Left ventricle myocardium inferior (tissue), 1 donor: Measurements from ENCODE around the gene FIGNL2. TPM values are rescaled to one million over a fixed set of nuclear protein-coding genes. Genes with fewer than 3 reads are reported as not detected.

ENCODE experiments used
- DNase-seq: peaks from one replicate; pipeline ENCODE4 v3.0.0-alpha.2; 2020
- H3K27ac ChIP-seq: fragments of 200-600 bp; replicated peaks from 2 replicates; pipeline ENCODE4 v1.8.0; 2021
- H3K27me3 ChIP-seq: fragments of 200-600 bp; 2 replicates; pipeline ENCODE4 v1.8.0; 2021; ENCODE audit warnings: low read depth
- H3K36me3 ChIP-seq: fragments of 200-600 bp; 2 replicates; pipeline ENCODE4 v1.8.0; 2021
- H3K4me1 ChIP-seq: fragments of 200-600 bp; 2 replicates; pipeline ENCODE4 v1.8.0; 2021
- H3K4me3 ChIP-seq: fragments of 200-600 bp; 2 replicates; pipeline ENCODE4 v1.8.0; 2021; ENCODE audit warnings: mild to moderate bottlenecking, moderate library complexity
- H3K9me3 ChIP-seq: fragments of 200-600 bp; replicated peaks from 2 replicates; pipeline ENCODE4 v1.8.0; 2021
- CTCF ChIP-seq: fragments of 200-600 bp; IDR thresholded peaks from 2 replicates; pipeline ENCODE4 v1.8.0; 2021; ENCODE audit warnings: antibody characterized with exemption, mild to moderate bottlenecking, borderline replicate concordance
- intact Hi-C: fragments of 100-400 bp; cut with micrococcal nuclease; formaldehyde crosslinking; loops from one replicate; pipeline ENCODE4 v1.11.0; 2022
- long read RNA-seq: library from polyadenylated mRNA; unstranded; transcript quantifications from one replicate; pipeline ENCODE4 v2.0.0, GENCODE V29; 2021
- total RNA-seq: library from RNA; stranded (reverse); fragmentation: NEBNext Ultra II Directional; extraction: Animal tissue kit (Norgen Biotek cat#: 25700); gene quantifications from one replicate; pipeline ENCODE4 v1.2.1, GENCODE V29; 2021
- donor health status: DM: no; HTN: yes; CAD: no; lungs with severe emphysema.

FIGNL2 gene
- total RNA-seq = 0.30 TPM
- long read RNA-seq, partial matches to known transcripts = 0 of 2 reads
- long read RNA-seq, other reads (novel, unspliced or antisense) = 2 of 2 reads

DNA sequence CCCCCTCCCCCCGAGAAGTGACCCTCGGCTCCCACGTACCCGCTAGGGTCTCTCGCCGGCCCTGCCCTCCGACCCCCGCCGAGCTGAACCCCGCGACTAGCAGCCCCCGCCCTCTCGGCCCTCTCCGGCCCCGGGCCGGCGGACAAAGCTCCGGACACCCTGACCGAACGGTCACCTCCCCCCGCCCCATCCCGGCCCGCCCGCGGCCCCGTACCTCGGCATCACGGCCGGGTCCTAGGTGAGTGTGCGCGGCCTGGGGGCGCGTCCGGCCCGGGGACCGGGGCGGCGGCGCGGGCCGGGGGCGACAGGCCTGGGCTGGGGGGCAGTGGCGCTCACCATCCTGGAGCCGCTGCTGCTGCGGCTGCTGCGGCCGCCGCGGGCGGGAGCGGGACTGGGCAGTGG lies at the start of gene FIGNL2:
TSS of gene FIGNL2 (minus strand) at position 393 of the 402 bp plus-strand sequence. CDS start 26,305 bp downstream, outside the sequence.
- peak within 1 kb of the TSS; percentile 75 for H3K4me3 ChIP-seq
- no peaks in the 10 kb centered on the region for H3K36me3 ChIP-seq
- H3K27me3 ChIP-seq = peaks cover 59% of the 10 kb centered on the region
- DNase-seq = no peak
- H3K27ac ChIP-seq = peak within 1 kb of the TSS; percentile 80
- no peaks in the 10 kb centered on the region for H3K9me3 ChIP-seq
- no peak for TF ChIP-seq CTCF
- intact Hi-C loops = no loop called here
- H3K4me1 ChIP-seq = peaks cover 58% of the 10 kb centered on the region

GRCh38 chr12:51897181-51897580 lies 48.7 kb upstream of the FIGNL2 start:
- peak overlapping the region; percentile 17 for H3K4me3 ChIP-seq
- no peaks in the 10 kb centered on the region for H3K9me3 ChIP-seq
- no peak for DNase-seq
- H3K27me3 ChIP-seq = no peaks in the 10 kb centered on the region
- intact Hi-C loops = no loop called here
- H3K4me1 ChIP-seq = peaks cover 48% of the 10 kb centered on the region
- H3K36me3 ChIP-seq = no peaks in the 10 kb centered on the region
- no peak for TF ChIP-seq CTCF
- peak overlapping the region; percentile 89 for H3K27ac ChIP-seq

GRCh38 chr12:51896236-51896635 lies 47.7 kb upstream of the FIGNL2 start:
- Histone ChIP-seq H3K27ac (peak overlapping the region; percentile 89), H3K36me3 (no peaks in the 10 kb centered on the region), H3K9me3 (no peaks in the 10 kb centered on the region), H3K4me1 (peaks cover 48% of the 10 kb centered on the region), H3K27me3 (no peaks in the 10 kb centered on the region), H3K4me3 (no peak overlapping the region)
- no peak for TF ChIP-seq CTCF
- intact Hi-C loops = no loop called here
- DNase-seq = no peak

DNA sequence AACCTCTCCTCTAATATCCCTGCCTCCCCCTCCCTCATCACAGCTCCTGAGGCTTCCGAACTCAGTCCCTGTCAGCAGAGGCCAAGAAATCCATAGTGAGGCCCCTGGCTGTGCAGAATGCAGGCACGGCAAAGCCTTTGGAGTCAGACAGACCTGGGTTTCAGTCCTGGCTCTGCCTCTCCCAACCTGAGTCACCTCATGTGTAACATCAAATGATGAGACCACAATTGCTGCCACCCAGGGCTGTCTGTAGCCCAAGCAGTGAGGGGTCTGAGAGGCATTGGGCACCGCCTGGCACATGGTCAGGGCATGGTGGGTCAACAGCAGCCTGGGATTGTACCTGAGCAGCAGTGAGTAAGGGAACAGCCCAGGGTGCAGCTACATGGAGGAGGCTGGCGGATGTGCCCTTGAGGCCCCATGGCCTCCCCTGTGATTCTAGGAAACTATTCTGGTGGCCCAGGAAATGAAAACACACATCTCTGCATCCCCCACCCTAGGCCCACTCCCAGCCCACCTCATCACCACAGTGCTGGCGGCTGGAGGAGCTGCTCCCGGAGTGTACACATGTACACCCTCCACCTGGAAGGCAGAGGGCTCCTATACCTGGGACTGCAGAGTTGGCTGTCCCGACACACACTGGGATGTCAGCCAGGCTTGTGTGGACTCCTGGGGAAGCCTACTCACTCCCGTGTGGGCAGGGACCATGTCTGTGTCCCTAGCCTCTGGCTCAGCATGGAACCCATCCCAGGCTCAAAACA lies 47.0 kb upstream of the FIGNL2 start:
- Histone ChIP-seq H3K4me3 (no peak overlapping the region), H3K9me3 (no peaks in the 10 kb centered on the region), H3K4me1 (peaks cover 48% of the 10 kb centered on the region), H3K27me3 (no peaks in the 10 kb centered on the region), H3K27ac (peak overlapping the region; percentile 64), H3K36me3 (no peaks in the 10 kb centered on the region)
- no peak for DNase-seq
- TF ChIP-seq CTCF = no peak
- intact Hi-C loops = loop anchor here (2.0 kb wide), 1 partner anchor 85 kb away; no protein-coding TSS in a partner anchor

DNA sequence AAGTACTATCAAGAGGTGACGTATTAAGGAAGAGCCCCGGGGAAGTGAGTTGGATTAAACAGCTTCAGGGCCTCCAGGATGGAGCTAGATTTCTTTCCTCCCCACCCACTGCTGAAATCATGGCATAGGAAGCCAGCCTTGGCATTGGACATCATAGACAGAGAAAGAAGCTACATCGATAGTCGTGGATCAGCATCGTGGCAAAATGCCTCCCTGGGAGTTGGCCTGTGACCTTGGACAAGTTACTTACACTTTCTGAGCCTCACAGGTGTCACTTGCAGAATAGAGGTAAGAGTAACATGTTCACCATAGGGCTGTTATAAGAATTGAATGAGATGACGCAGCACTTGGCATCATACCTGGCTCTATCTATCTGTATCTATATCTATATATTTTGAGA lies 45.3 kb upstream of the FIGNL2 start:
- H3K36me3 ChIP-seq = no peaks in the 10 kb centered on the region
- H3K27ac ChIP-seq = no peak overlapping the region
- DNase-seq = no peak
- peaks cover 41% of the 10 kb centered on the region for H3K4me1 ChIP-seq
- H3K4me3 ChIP-seq = no peak overlapping the region
- intact Hi-C loops = loop anchor here (2.0 kb wide), 1 partner anchor 87 kb away; no protein-coding TSS in a partner anchor
- H3K27me3 ChIP-seq = peaks cover 4% of the 10 kb centered on the region
- no peak for TF ChIP-seq CTCF
- no peaks in the 10 kb centered on the region for H3K9me3 ChIP-seq
